ENCODE data around the gene TIMM22.

The TIMM22 gene

GRCh38 chr17:1010586-1010985 lies 13.7 kb downstream of the TIMM22 start:
- Histone ChIP-seq H3K4me1 (ENCODE audit: low read length) (no peaks in the 10 kb centered on the region), H3K4me2 (ENCODE audit: low read depth, low read length) (no peak overlapping the region), H3K9me2 (replicated peaks; ENCODE audit: insufficient read depth, low read length) (no peaks in the 10 kb centered on the region), H3K36me3 (replicated peaks; ENCODE audit: insufficient read depth, low read length) (no peaks in the 10 kb centered on the region), H3K79me2 (ENCODE audit: low read length) (no peaks in the 10 kb centered on the region), H4K20me1 (ENCODE audit: insufficient read depth, low read length) (no peaks in the 10 kb centered on the region), H3K9me3 (replicated peaks; ENCODE audit: insufficient read depth, low read length) (no peaks in the 10 kb centered on the region), H2AFZ (ENCODE audit: low read length) (no peak overlapping the region), H3F3A (ENCODE audit: insufficient read depth, low read length) (no peaks in the 10 kb centered on the region), H3K9ac (ENCODE audit: low read length) (no peak overlapping the region), H3K27me3 (replicated peaks; ENCODE audit: insufficient read depth, low read length) (no peaks in the 10 kb centered on the region), H3K4me3 (ENCODE audit: low read length) (no peak overlapping the region), H3K27ac (ENCODE audit: low read length) (no peak overlapping the region)
- TF ChIP-seq CTCF (IDR thresholded peaks at IDR 0.05; ENCODE audit: low read length) (no peak), EZH2phosphoT487 (IDR thresholded peaks at IDR 0.05; ENCODE audit: low read length) (no peak), EZH2 (optimal IDR thresholded peaks at IDR 0.05; ENCODE audit: low read depth, low read length) (no peak)
- DNase-seq: no peak

- DNase-seq: no peak
- H3K9me2 ChIP-seq (replicated peaks; ENCODE audit: insufficient read depth, low read length): no peaks in the 10 kb centered on the region
- H3K9me3 ChIP-seq (replicated peaks; ENCODE audit: insufficient read depth, low read length): no peaks in the 10 kb centered on the region
- no peak overlapping the region for H2AFZ ChIP-seq (ENCODE audit: low read length)
- no peaks in the 10 kb centered on the region for H3K79me2 ChIP-seq (ENCODE audit: low read length)
- H3K4me1 ChIP-seq (ENCODE audit: low read length): no peaks in the 10 kb centered on the region
- TF ChIP-seq EZH2phosphoT487 (IDR thresholded peaks at IDR 0.05; ENCODE audit: low read length): no peak
- TF ChIP-seq CTCF (IDR thresholded peaks at IDR 0.05; ENCODE audit: low read length): no peak
- TF ChIP-seq EZH2 (optimal IDR thresholded peaks at IDR 0.05; ENCODE audit: low read depth, low read length): no peak
- H3K27me3 ChIP-seq (replicated peaks; ENCODE audit: insufficient read depth, low read length): no peaks in the 10 kb centered on the region
- H3K27ac ChIP-seq (ENCODE audit: low read length): no peak overlapping the region
- H3F3A ChIP-seq (ENCODE audit: insufficient read depth, low read length): no peaks in the 10 kb centered on the region
- no peaks in the 10 kb centered on the region for H3K36me3 ChIP-seq (replicated peaks; ENCODE audit: insufficient read depth, low read length)
- H3K4me3 ChIP-seq (ENCODE audit: low read length): no peak overlapping the region
- no peak overlapping the region for H3K4me2 ChIP-seq (ENCODE audit: low read depth, low read length)
- H4K20me1 ChIP-seq (ENCODE audit: insufficient read depth, low read length): no peaks in the 10 kb centered on the region
- H3K9ac ChIP-seq (ENCODE audit: low read length): no peak overlapping the region
These were observed 14.2 kb downstream of the TIMM22 start for GRCh38 chr17:1011138-1011537.

- Histone ChIP-seq H3K9me3 (replicated peaks; ENCODE audit: insufficient read depth, low read length) (no peaks in the 10 kb centered on the region), H3F3A (ENCODE audit: insufficient read depth, low read length) (no peaks in the 10 kb centered on the region), H4K20me1 (ENCODE audit: insufficient read depth, low read length) (no peaks in the 10 kb centered on the region), H3K79me2 (ENCODE audit: low read length) (no peaks in the 10 kb centered on the region), H3K27me3 (replicated peaks; ENCODE audit: insufficient read depth, low read length) (no peaks in the 10 kb centered on the region), H3K9ac (ENCODE audit: low read length) (no peak overlapping the region), H3K9me2 (replicated peaks; ENCODE audit: insufficient read depth, low read length) (no peaks in the 10 kb centered on the region), H2AFZ (ENCODE audit: low read length) (no peak overlapping the region), H3K4me3 (ENCODE audit: low read length) (no peak overlapping the region), H3K27ac (ENCODE audit: low read length) (no peak overlapping the region), H3K36me3 (replicated peaks; ENCODE audit: insufficient read depth, low read length) (no peaks in the 10 kb centered on the region), H3K4me2 (ENCODE audit: low read depth, low read length) (no peak overlapping the region), H3K4me1 (ENCODE audit: low read length) (no peaks in the 10 kb centered on the region)
- no peak for DNase-seq
- TF ChIP-seq EZH2phosphoT487 (IDR thresholded peaks at IDR 0.05; ENCODE audit: low read length) (no peak), EZH2 (optimal IDR thresholded peaks at IDR 0.05; ENCODE audit: low read depth, low read length) (no peak), CTCF (IDR thresholded peaks at IDR 0.05; ENCODE audit: low read length) (no peak)
These were observed 15.1 kb downstream of the TIMM22 start for GRCh38 chr17:1011760-1012735.

Measured in MM.1S (cell line).